IMR-90 (cell line): ENCODE results near the gene APCDD1L. TPM values are rescaled to one million over a fixed set of nuclear protein-coding genes. Genes with fewer than 3 reads are reported as not detected.

Source experiments
- ATAC-seq: fragments of 200-7000 bp; cut with Tn5 transposase; 2 replicates; pipeline ENCODE4 v1.9.1; 2020; ENCODE audit warnings: low read depth, mild to moderate bottlenecking, moderate library complexity
- BruUV-seq: library from RNA; stranded (reverse); fragments of 400-500 nt; replicated peaks from 2 replicates; lab custom pipeline; 2021; lab: Mats Ljungman, UMichigan
- CTCF ChIA-PET: fragments of 300-600 bp; formaldehyde crosslinking; extraction: SDS; loops from one replicate; lab custom pipeline; 2021; ENCODE audit warnings: antibody characterized with exemption; lab: Yijun Ruan, JAX
- POLR2A ChIA-PET: fragments of 300-600 bp; sonication (Branson Sonifier 250); formaldehyde crosslinking; loops from one replicate; lab custom pipeline; 2022; ENCODE audit warnings: antibody characterized with exemption; ENCODE audit not compliant: unreplicated experiment; lab: Charles Lee
- DNase-seq: peaks from one replicate; pipeline ENCODE4 v3.0.0; 2013
- H2AFZ ChIP-seq: replicated peaks from 2 replicates; pipeline ENCODE3; 2013; ENCODE audit warnings: low read length, mild to moderate bottlenecking; ENCODE audit not compliant: poor library complexity
- H2AK5ac ChIP-seq: 2 replicates; pipeline ENCODE4 v1.6.1; 2013; ENCODE audit warnings: low read depth, low read length, inconsistent platforms
- H2AK9ac ChIP-seq: replicated peaks from 2 replicates; pipeline ENCODE3; 2013; ENCODE audit warnings: mild to moderate bottlenecking, low read depth, low read length, moderate library complexity; ENCODE audit not compliant: poor library complexity
- H2BK120ac ChIP-seq: 2 replicates; pipeline ENCODE4 v1.6.1; 2013; ENCODE audit warnings: low read depth, low read length, inconsistent platforms
- H2BK15ac ChIP-seq: 3 replicates; pipeline ENCODE4 v1.6.1; 2013; ENCODE audit warnings: low read depth, low read length, inconsistent platforms
- H2BK20ac ChIP-seq: 2 replicates; pipeline ENCODE4 v1.6.1; 2013; ENCODE audit warnings: low read depth, mild to moderate bottlenecking, inconsistent platforms, low read length, moderate library complexity
- H2BK5ac ChIP-seq: 2 replicates; pipeline ENCODE4 v1.6.1; 2013; ENCODE audit warnings: mild to moderate bottlenecking, low read depth, low read length, inconsistent platforms; ENCODE audit not compliant: poor library complexity, severe bottlenecking
- H3K14ac ChIP-seq: replicated peaks from 2 replicates; pipeline ENCODE4 v1.6.1; 2013; ENCODE audit warnings: low read depth, low read length, inconsistent platforms
- H3K18ac ChIP-seq: 2 replicates; pipeline ENCODE4 v1.6.1; 2013; ENCODE audit warnings: low read depth, low read length, control low read depth
- H3K23ac ChIP-seq: 2 replicates; pipeline ENCODE4 v1.6.1; 2013; ENCODE audit warnings: low read depth, low read length, inconsistent platforms
- H3K27ac ChIP-seq: 2 replicates; pipeline ENCODE4 v1.5.1; 2013; ENCODE audit warnings: mild to moderate bottlenecking, control low read depth, low read length; ENCODE audit not compliant: insufficient read depth
- H3K27me3 ChIP-seq: 2 replicates; pipeline ENCODE4 v1.6.1; 2013; ENCODE audit warnings: low read length; ENCODE audit not compliant: control insufficient read depth, insufficient read depth
- H3K36me3 ChIP-seq: 2 replicates; pipeline ENCODE4 v1.6.1; 2013; ENCODE audit warnings: low read length, mixed read lengths; ENCODE audit not compliant: control insufficient read depth, insufficient read depth
- H3K4ac ChIP-seq: 2 replicates; pipeline ENCODE4 v1.6.1; 2013; ENCODE audit warnings: low read depth, low read length, inconsistent platforms
- H3K4me1 ChIP-seq: 2 replicates; pipeline ENCODE4 v1.6.1; 2013; ENCODE audit warnings: low read length, mixed read lengths; ENCODE audit not compliant: control insufficient read depth, insufficient read depth
- H3K4me2 ChIP-seq: 2 replicates; pipeline ENCODE4 v1.6.1; 2013; ENCODE audit warnings: low read depth, mild to moderate bottlenecking, control low read depth, low read length, moderate library complexity
- H3K4me3 ChIP-seq: 2 replicates; pipeline ENCODE4 v1.5.1; 2013; ENCODE audit warnings: low read depth, mild to moderate bottlenecking, control low read depth, low read length, moderate library complexity; ENCODE audit not compliant: insufficient read depth
- H3K56ac ChIP-seq: 2 replicates; pipeline ENCODE4 v1.6.1; 2013; ENCODE audit warnings: low read length, inconsistent platforms; ENCODE audit not compliant: insufficient read depth; ENCODE audit errors: extremely low read depth
- H3K79me1 ChIP-seq, 2 experiments: 2 replicates each; pipeline ENCODE4 v1.6.1; 2013; ENCODE audit warnings: low read length in 2 of 2, inconsistent platforms in 1 of 2, low read depth in 1 of 2
- H3K9ac ChIP-seq: 2 replicates; pipeline ENCODE4 v1.6.1; 2013; ENCODE audit warnings: low read depth, low read length, control low read depth
- H3K9me1 ChIP-seq: 2 replicates; pipeline ENCODE4 v1.6.1; 2013; ENCODE audit warnings: low read length, inconsistent platforms; ENCODE audit not compliant: insufficient read depth
- H3K9me3 ChIP-seq: 2 replicates; pipeline ENCODE4 v1.6.1; 2013; ENCODE audit warnings: low read length; ENCODE audit not compliant: control insufficient read depth, insufficient read depth
- H4K20me1 ChIP-seq: 2 replicates; pipeline ENCODE4 v1.6.1; 2013; ENCODE audit warnings: low read length, inconsistent platforms; ENCODE audit not compliant: insufficient read depth
- H4K5ac ChIP-seq: 2 replicates; pipeline ENCODE4 v1.6.1; 2013; ENCODE audit warnings: mild to moderate bottlenecking, low read depth, low read length, control low read depth
- H4K8ac ChIP-seq, 2 experiments: 2 replicates each; pipeline ENCODE4 v1.6.1; 2013; ENCODE audit warnings: low read depth in 2 of 2, low read length in 2 of 2, control low read depth in 1 of 2, inconsistent platforms in 1 of 2
- H4K91ac ChIP-seq: 2 replicates; pipeline ENCODE4 v1.6.1; 2013; ENCODE audit warnings: low read depth, low read length, inconsistent platforms; ENCODE audit not compliant: insufficient read depth
- BHLHE40 ChIP-seq: fragments of 150-350 bp; IDR thresholded peaks from 2 replicates; pipeline ENCODE4 v1.6.1; 2016; ENCODE audit warnings: mild to moderate bottlenecking, low read depth, low read length
- CTCF ChIP-seq: conservative IDR thresholded peaks from 2 replicates; pipeline ENCODE4 v1.5.1; 2012; ENCODE audit warnings: mild to moderate bottlenecking, low read depth, low read length, improper control_type of control experiment
- ELK1 ChIP-seq: fragments of 150-350 bp; IDR thresholded peaks from 2 replicates; pipeline ENCODE4 v1.6.1; 2016; ENCODE audit warnings: low read depth, mild to moderate bottlenecking, low read length, moderate library complexity, borderline replicate concordance
- MAFK ChIP-seq: IDR thresholded peaks from 2 replicates; pipeline ENCODE4 v1.6.1; 2012; ENCODE audit warnings: low read depth, low read length, improper control_type of control experiment
- MAZ ChIP-seq: IDR thresholded peaks from 2 replicates; pipeline ENCODE4 v1.6.1; 2012; ENCODE audit warnings: low read depth, mild to moderate bottlenecking, low read length, improper control_type of control experiment, moderate library complexity, borderline replicate concordance
- NFE2L2 ChIP-seq: fragments of 150-350 bp; IDR thresholded peaks from 2 replicates; pipeline ENCODE4 v1.6.1; 2016; ENCODE audit warnings: low read depth, mild to moderate bottlenecking, low read length
- WGBS, 2 experiments: methylation state at CpG; one replicate each; pipeline versions ENCODE4 v1.1.5 to v1.1.7; 2013; ENCODE audit warnings: missing lambda C conversion rate in 2 of 2; ENCODE audit not compliant: insufficient read length in 1 of 2; ENCODE audit errors: extremely low coverage in 2 of 2; 5-methylcytosine and 5-hydroxymethylcytosine counted together
- dilution Hi-C: fragments of 300-500 bp; cut with HindIII; formaldehyde crosslinking; loops from one replicate; pipeline ENCODE4 v1.14.3; 2018; ENCODE audit warnings: low sequenced_read_pairs; ENCODE audit not compliant: unreplicated experiment
- in situ Hi-C: fragments of 300-500 bp; cut with MboI; formaldehyde crosslinking; loops from 3 replicates; pipeline ENCODE4 v1.14.3; 2019; ENCODE audit warnings: low sequenced_read_pairs, inconsistent platforms, mixed read lengths
- intact Hi-C: fragments of 100-400 bp; cut with micrococcal nuclease; formaldehyde crosslinking; loops from 2 replicates; pipeline ENCODE4 v1.10.0; 2022
- polyA plus RNA-seq, 3 experiments: library from polyadenylated mRNA; depleted of rRNA; stranded (reverse); fragments of >200 nt; gene quantifications; 2 replicates each; pipeline ENCODE4 v1.2.3, GENCODE V29; 2012; ENCODE audit warnings: low replicate concordance in 1 of 3
- total RNA-seq: library from RNA; depleted of rRNA; stranded (reverse); fragments of >200 nt; gene quantifications from 2 replicates; pipeline ENCODE4 v1.2.3, GENCODE V29; 2012

Gene APCDD1L
- total and polyA plus RNA-seq, 2 of the 4 experiments (the other 2 are of a cell fraction), result 2.5 to 18.3 TPM

GRCh38 chr20:58479726-58480440 is 35.3 kb downstream of the APCDD1L start (continued):
- TF ChIP-seq ELK1, result no peak

- POLR2A ChIA-PET, result interaction anchor here (0.6 kb wide), 1 partner anchor 125 kb away, joined by 3 read pairs; no protein-coding TSS in a partner anchor
- no peak for ATAC-seq
- CTCF ChIA-PET, result no interaction called here
Observed at GRCh38 chr20:58478141-58478805, 36.9 kb downstream of the APCDD1L start.

More at GRCh38 chr20:58478141-58478805, 36.9 kb downstream of the APCDD1L start:
- H4K91ac ChIP-seq, result no peak overlapping the region
- no CpG with 5 or more reads among the region's 3 CpGs for WGBS, 2 experiments
- no peaks in the 10 kb centered on the region for H3K27me3 ChIP-seq
- H2BK120ac ChIP-seq, result no peak overlapping the region
- no peaks in the 10 kb centered on the region for H3K36me3 ChIP-seq
- H3K9me1 ChIP-seq, result no peaks in the 10 kb centered on the region; the same call in 1 of the 2 replicates
- H2AK9ac ChIP-seq, result no peak overlapping the region
- H2BK15ac ChIP-seq, result no peak overlapping the region
- intact Hi-C loops, result no loop called here
- H2AFZ ChIP-seq, result no peak overlapping the region
- no peak overlapping the region for H3K4me3 ChIP-seq
- dilution Hi-C loops, result no loop called here
- H3K14ac ChIP-seq, result no peak overlapping the region
- H2AK5ac ChIP-seq, result no peak overlapping the region; the same call in 1 of the 2 replicates
- H3K9me3 ChIP-seq, result peaks cover 8% of the 10 kb centered on the region
- no peak overlapping the region for H3K27ac ChIP-seq
- no TSS peak for BruUV-seq
- no peak overlapping the region for H3K18ac ChIP-seq
- no peak overlapping the region for H3K23ac ChIP-seq
- no peak for DNase-seq
- H4K20me1 ChIP-seq, result no peaks in the 10 kb centered on the region; the same call in 1 of the 2 replicates
- no peak overlapping the region for H2BK5ac ChIP-seq
- TF ChIP-seq ELK1 (no peak), MAFK (no peak), MAZ (no peak), BHLHE40 (no peak), NFE2L2 (no peak), CTCF (no peak)
- H3K56ac ChIP-seq, result no peak overlapping the region
- H2BK20ac ChIP-seq, result no peak overlapping the region
- H3K4ac ChIP-seq, result no peak overlapping the region
- H4K5ac ChIP-seq, result no peak overlapping the region
- in situ Hi-C loops, result loop anchor here (10.0 kb wide), 1 partner anchor 377 kb away; the partner anchor contains the start of genes GNAS and GNAS-AS1
- H3K4me1 ChIP-seq, result no peaks in the 10 kb centered on the region
- no peak overlapping the region for H3K9ac ChIP-seq
- no peaks in the 10 kb centered on the region for H3K79me1 ChIP-seq
- H4K8ac ChIP-seq, result no peak overlapping the region
- H3K4me2 ChIP-seq, result no peak overlapping the region
